ENCODE measurements around the gene FUT8.

The FUT8 gene

GRCh38 chr14:65470404-65470880 lies 57.9 kb downstream of the FUT8 start:
- no peak for DNase-seq (ENCODE audit: low read depth)
- H3K4me3 ChIP-seq (ENCODE audit: low read depth, low read length), result no peak overlapping the region
- TF ChIP-seq, protein P1, sequence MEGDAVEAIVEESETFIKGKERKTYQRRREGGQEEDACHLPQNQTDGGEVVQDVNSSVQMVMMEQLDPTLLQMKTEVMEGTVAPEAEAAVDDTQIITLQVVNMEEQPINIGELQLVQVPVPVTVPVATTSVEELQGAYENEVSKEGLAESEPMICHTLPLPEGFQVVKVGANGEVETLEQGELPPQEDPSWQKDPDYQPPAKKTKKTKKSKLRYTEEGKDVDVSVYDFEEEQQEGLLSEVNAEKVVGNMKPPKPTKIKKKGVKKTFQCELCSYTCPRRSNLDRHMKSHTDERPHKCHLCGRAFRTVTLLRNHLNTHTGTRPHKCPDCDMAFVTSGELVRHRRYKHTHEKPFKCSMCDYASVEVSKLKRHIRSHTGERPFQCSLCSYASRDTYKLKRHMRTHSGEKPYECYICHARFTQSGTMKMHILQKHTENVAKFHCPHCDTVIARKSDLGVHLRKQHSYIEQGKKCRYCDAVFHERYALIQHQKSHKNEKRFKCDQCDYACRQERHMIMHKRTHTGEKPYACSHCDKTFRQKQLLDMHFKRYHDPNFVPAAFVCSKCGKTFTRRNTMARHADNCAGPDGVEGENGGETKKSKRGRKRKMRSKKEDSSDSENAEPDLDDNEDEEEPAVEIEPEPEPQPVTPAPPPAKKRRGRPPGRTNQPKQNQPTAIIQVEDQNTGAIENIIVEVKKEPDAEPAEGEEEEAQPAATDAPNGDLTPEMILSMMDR (IDR thresholded peaks at IDR 0.05; ENCODE audit: low read depth, low read length, missing control alignments), result no peak
- in situ Hi-C loops (cut with HindIII; ENCODE audit: low sequenced_read_pairs), result no loop called here

DNA sequence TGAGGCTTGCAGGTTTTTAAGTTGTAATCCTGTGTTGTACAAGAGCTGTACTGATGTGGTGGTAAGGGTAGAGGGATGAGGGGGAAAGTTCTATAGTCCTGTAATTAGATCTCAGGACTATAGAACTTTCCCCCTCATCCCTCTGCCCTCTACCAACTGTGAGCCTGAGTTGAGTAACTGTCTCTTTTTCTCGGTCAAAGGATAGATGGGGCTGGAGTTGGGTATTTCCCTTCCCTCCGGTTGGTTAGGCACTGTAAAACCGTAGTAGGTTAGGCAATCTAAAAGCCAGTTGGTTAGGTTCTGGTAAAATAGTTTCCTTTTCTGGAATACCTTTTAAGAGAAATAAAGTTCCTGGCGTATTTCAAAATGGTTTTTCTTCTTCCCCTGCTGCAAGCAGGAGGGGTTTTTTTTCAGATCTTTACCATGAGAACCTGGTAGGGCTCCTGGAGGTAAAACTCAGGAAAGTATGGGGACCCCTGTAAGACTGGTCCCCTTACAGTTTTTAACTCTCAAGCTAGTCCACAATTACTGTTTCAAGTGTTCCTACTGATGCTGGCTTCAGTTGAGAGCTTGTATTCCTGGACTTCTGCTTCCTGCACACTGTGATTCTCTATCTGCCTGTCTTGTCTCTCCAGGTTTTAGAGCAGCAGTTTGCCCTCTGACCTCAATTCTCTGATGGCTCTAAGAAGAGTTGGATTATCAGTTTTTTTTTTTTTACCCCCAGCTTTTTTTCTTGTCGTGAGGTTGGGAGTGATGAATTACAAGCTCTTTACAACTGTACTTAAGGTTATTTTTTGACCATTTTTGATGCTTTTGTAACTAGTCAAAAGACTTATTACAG lies 58.7 kb downstream of the FUT8 start:
- no peak overlapping the region for H3K4me3 ChIP-seq (ENCODE audit: low read depth, low read length)
- TF ChIP-seq, protein P1 (IDR thresholded peaks at IDR 0.05; ENCODE audit: low read depth, low read length, missing control alignments), result no peak
- in situ Hi-C loops (cut with HindIII; ENCODE audit: low sequenced_read_pairs), result no loop called here
- no peak for DNase-seq (ENCODE audit: low read depth)

DNA sequence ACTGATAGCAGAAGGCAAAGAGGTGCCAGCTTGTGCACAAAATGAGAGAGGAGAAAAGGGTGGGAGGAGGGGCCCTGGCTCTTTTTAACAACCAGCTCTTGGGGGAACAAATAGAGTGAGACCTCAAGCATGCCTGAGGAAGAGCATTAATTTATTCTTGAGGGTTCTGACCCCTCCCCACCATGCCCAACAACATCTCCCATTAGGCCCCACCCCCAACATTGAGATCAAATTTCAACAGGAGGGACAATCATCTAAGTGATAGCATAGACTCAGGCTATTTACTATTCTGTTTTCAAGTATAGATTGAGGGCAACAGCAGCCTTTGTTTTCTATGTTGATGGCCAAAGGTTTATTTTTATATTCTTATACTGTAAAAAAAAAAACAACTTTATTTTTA lies 59.7 kb downstream of the FUT8 start:
- DNase-seq (ENCODE audit: low read depth), result no peak

GRCh38 chr14:65476273-65476941 lies 63.9 kb downstream of the FUT8 start:
- no peak overlapping the region for H3K4me3 ChIP-seq (ENCODE audit: low read depth, low read length)
- in situ Hi-C loops (cut with HindIII; ENCODE audit: low sequenced_read_pairs), result no loop called here
- no peak for DNase-seq (ENCODE audit: low read depth)

More for the DNA sequence above, 59.7 kb downstream of the FUT8 start:
- TF ChIP-seq, protein P1 (IDR thresholded peaks at IDR 0.05; ENCODE audit: low read depth, low read length, missing control alignments), result no peak
- in situ Hi-C loops (cut with HindIII; ENCODE audit: low sequenced_read_pairs), result no loop called here
- H3K4me3 ChIP-seq (ENCODE audit: low read depth, low read length), result no peak overlapping the region

GRCh38 chr14:65476942-65477318 lies 64.4 kb downstream of the FUT8 start:
- DNase-seq (ENCODE audit: low read depth), result no peak
- in situ Hi-C loops (cut with HindIII; ENCODE audit: low sequenced_read_pairs), result no loop called here
- H3K4me3 ChIP-seq (ENCODE audit: low read depth, low read length), result no peak overlapping the region
- TF ChIP-seq, protein P1 (IDR thresholded peaks at IDR 0.05; ENCODE audit: low read depth, low read length, missing control alignments), result no peak

More at GRCh38 chr14:65476273-65476941, 63.9 kb downstream of the FUT8 start:
- TF ChIP-seq, protein P1 (IDR thresholded peaks at IDR 0.05; ENCODE audit: low read depth, low read length, missing control alignments), result no peak

DNA sequence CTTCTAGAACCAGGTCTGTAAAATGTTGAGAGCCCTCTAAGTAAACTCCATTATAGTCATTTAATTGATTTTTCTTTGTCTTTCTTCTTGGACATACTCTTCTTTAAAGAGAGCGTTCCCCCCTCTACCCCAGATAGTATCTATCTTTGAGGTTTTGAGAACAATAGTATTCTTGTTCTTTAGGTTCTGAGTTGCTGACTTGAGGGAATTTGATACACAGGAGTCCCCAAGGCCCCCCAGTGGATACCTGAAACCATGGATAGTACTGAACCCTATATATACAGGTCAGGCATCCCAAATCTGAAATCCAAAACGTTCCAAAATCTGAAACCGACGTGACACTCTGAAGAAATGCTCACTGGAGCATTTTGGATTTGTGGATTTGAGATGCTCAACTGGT lies 65.5 kb downstream of the FUT8 start:
- TF ChIP-seq, protein P1 (IDR thresholded peaks at IDR 0.05; ENCODE audit: low read depth, low read length, missing control alignments), result no peak
- no peak for DNase-seq (ENCODE audit: low read depth)
- H3K4me3 ChIP-seq (ENCODE audit: low read depth, low read length), result no peak overlapping the region
- in situ Hi-C loops (cut with HindIII; ENCODE audit: low sequenced_read_pairs), result no loop called here

Data from astrocyte of the cerebellum (primary cell).